K562 (cell line): ENCODE results near the gene CACNB2. TPM values are rescaled to one million over a fixed set of nuclear protein-coding genes. Genes with fewer than 3 reads are reported as not detected.

Experiments
- ATAC-seq: fragments of 200-7000 bp; cut with Tn5 transposase; 3 replicates; pipeline ENCODE4 v1.9.1; 2020; ENCODE audit warnings: moderate library complexity
- BruUV-seq: library from RNA; stranded (reverse); fragments of 400-500 nt; replicated peaks from 2 replicates; lab custom pipeline; 2021; lab: Mats Ljungman, UMichigan
- CTCF ChIA-PET: fragments of 300-600 bp; formaldehyde crosslinking; extraction: SDS; loops from one replicate; lab custom pipeline; 2021; ENCODE audit warnings: low intra/inter-chr PET ratio; lab: Yijun Ruan, JAX
- POLR2A ChIA-PET: fragments of 300-600, 350-650 bp; sonication (Branson Sonifier 250); formaldehyde crosslinking; extraction: SDS; loops from one replicate; lab custom pipeline; 2021; ENCODE audit warnings: antibody characterized with exemption, inconsistent platforms; lab: Yijun Ruan, JAX
- DNase-seq, 4 experiments: peaks; one replicate each; pipeline versions ENCODE4 v3.0.0 to v3.0.0-alpha.2; 2011 to 2018; ENCODE audit warnings: low spot score in 3 of 4, mixed read lengths in 3 of 4; ENCODE audit errors: extremely low read depth in 1 of 4
- FAIRE-seq: peaks from 2 replicates; lab custom pipeline; 2011; peaks lifted over from hg19 to GRCh38; lab: Jason Lieb, UNC
- H2AFZ ChIP-seq: 2 replicates; pipeline ENCODE4 v1.6.0; 2011; ENCODE audit warnings: low read depth, low read length, control low read depth, inconsistent platforms
- H3K27ac ChIP-seq: fragments of 200-600 bp; 3 replicates; pipeline ENCODE4 v1.8.0; 2011; ENCODE audit warnings: low read depth, mild to moderate bottlenecking, control low read depth, inconsistent platforms, low read length, moderate library complexity, mixed read lengths; ENCODE audit errors: extremely low read depth
- H3K27me3 ChIP-seq, 2 experiments: fragments of 300-600 bp in 1 of 2; 2 replicates in 1 of 2; 3 replicates in 1 of 2; pipeline versions ENCODE4 v1.6.0 to v1.8.0; 2011; ENCODE audit warnings: inconsistent platforms in 2 of 2, low read length in 2 of 2, mild to moderate bottlenecking in 1 of 2, mixed read lengths in 1 of 2, moderate library complexity in 1 of 2; ENCODE audit not compliant: control insufficient read depth in 2 of 2, insufficient read depth in 2 of 2
- H3K36me3 ChIP-seq: fragments of 300-600 bp; 3 replicates; pipeline ENCODE4 v1.8.0; 2011; ENCODE audit warnings: mild to moderate bottlenecking, low read length, inconsistent platforms; ENCODE audit not compliant: control insufficient read depth, insufficient read depth
- H3K4me1 ChIP-seq, 2 experiments: fragments of 200-600 bp in 1 of 2; replicated peaks in 1 of 2; 2 replicates in 1 of 2; 3 replicates in 1 of 2; pipeline versions ENCODE4 v1.5.1 to v1.8.0; 2011; ENCODE audit warnings: inconsistent platforms in 2 of 2, low read length in 2 of 2, mild to moderate bottlenecking in 1 of 2, mixed read lengths in 1 of 2, moderate library complexity in 1 of 2; ENCODE audit not compliant: control insufficient read depth in 2 of 2, insufficient read depth in 2 of 2
- H3K4me2 ChIP-seq: 2 replicates; pipeline ENCODE4 v1.6.1; 2011; ENCODE audit warnings: low read length, control low read depth, inconsistent platforms, mixed read lengths; ENCODE audit not compliant: insufficient read depth
- H3K4me3 ChIP-seq: fragments of 200-600 bp; sonication (generic), shearing (Covaris generic); 2 replicates; pipeline ENCODE4 v1.5.1; 2016; ENCODE audit warnings: control low read depth, inconsistent platforms
- H3K79me2 ChIP-seq: fragments of 200-600 bp; 3 replicates; pipeline ENCODE4 v1.8.0; 2011; ENCODE audit warnings: low read length, inconsistent platforms; ENCODE audit not compliant: control insufficient read depth, insufficient read depth
- H3K9ac ChIP-seq, 2 experiments: 2 replicates each; pipeline versions ENCODE4 v1.6.0 to v1.6.1; 2011; ENCODE audit warnings: low read depth in 2 of 2, low read length in 2 of 2, control low read depth in 1 of 2, inconsistent platforms in 1 of 2, mild to moderate bottlenecking in 1 of 2, mixed read lengths in 1 of 2; ENCODE audit not compliant: insufficient read depth in 1 of 2
- H3K9me1 ChIP-seq: one replicate; pipeline ENCODE4 v1.6.0; 2011; ENCODE audit warnings: inconsistent platforms, mild to moderate bottlenecking, low read length, moderate library complexity; ENCODE audit not compliant: control insufficient read depth, insufficient read depth
- H3K9me3 ChIP-seq: replicated peaks from 2 replicates; pipeline ENCODE4 v1.5.1; 2011; ENCODE audit warnings: low read depth, low read length, inconsistent platforms; ENCODE audit not compliant: control insufficient read depth, insufficient read depth
- H4K20me1 ChIP-seq: replicated peaks from 2 replicates; pipeline ENCODE4 v1.6.1; 2011; ENCODE audit warnings: low read length, inconsistent platforms, mixed read lengths; ENCODE audit not compliant: control insufficient read depth, insufficient read depth
- BACH1 ChIP-seq: fragments of 200-800 bp; sonication (Bioruptor generic); IDR thresholded peaks from 2 replicates; pipeline ENCODE4 v1.6.1; 2016; ENCODE audit warnings: missing genetic modification characterization, missing compliant biosample characterization
- CBX1 ChIP-seq: sonication (generic); IDR thresholded peaks from 2 replicates; pipeline ENCODE4 v1.6.1; 2016; ENCODE audit warnings: antibody characterized with exemption, low read depth, mild to moderate bottlenecking
- NEUROD1 ChIP-seq: fragments of 150-350 bp; IDR thresholded peaks from 2 replicates; pipeline ENCODE4 v1.6.1; 2014; ENCODE audit warnings: borderline replicate concordance, low read length, low read depth; ENCODE audit not compliant: partially characterized antibody
- NUFIP1 ChIP-seq: fragments of 450-650 bp; IDR thresholded peaks from 2 replicates; pipeline ENCODE4 v1.6.1; 2018; ENCODE audit not compliant: partially characterized antibody
- OTX1 ChIP-seq: fragments of 450-650 bp; formaldehyde crosslinking; IDR thresholded peaks from 2 replicates; pipeline ENCODE4 v1.4.0; 2022; ENCODE audit warnings: mild to moderate bottlenecking
- RBM25 ChIP-seq: fragments of 200-400 bp; formaldehyde crosslinking; IDR thresholded peaks from 2 replicates; pipeline ENCODE4 v1.6.1; 2018; ENCODE audit warnings: low read length, low read depth, moderate library complexity; ENCODE audit not compliant: severe bottlenecking
- SMC3 ChIP-seq: conservative IDR thresholded peaks from 2 replicates; pipeline ENCODE4 v1.6.1; 2011; ENCODE audit warnings: low read depth, low read length, improper control_type of control experiment; ENCODE audit not compliant: insufficient read depth
- XRCC5 ChIP-seq: fragments of 200-400 bp; formaldehyde crosslinking; IDR thresholded peaks from 2 replicates; pipeline ENCODE4 v1.6.1; 2017; ENCODE audit warnings: low read depth, mild to moderate bottlenecking, low read length
- ZC3H4 ChIP-seq: sonication (generic); formaldehyde crosslinking; IDR thresholded peaks from 2 replicates; pipeline ENCODE4 v1.9.0; 2021; ENCODE audit warnings: missing genetic modification reagents, borderline replicate concordance
- ZFPM2 ChIP-seq: fragments of 250-450 bp; sonication (Bioruptor Pico); IDR thresholded peaks from 2 replicates; pipeline ENCODE4 v1.5.1; 2022; ENCODE audit warnings: mild to moderate bottlenecking
- WGBS: fragments of 100-300 bp; shearing (Covaris generic); methylation state at CpG from one replicate; pipeline ENCODE4 v1.1.6; 2016; ENCODE audit warnings: low coverage, mixed read lengths; ENCODE audit not compliant: insufficient coverage; ENCODE audit errors: missing lambda C conversion rate; 5-methylcytosine and 5-hydroxymethylcytosine counted together
- in situ Hi-C: fragments of 300-500 bp; cut with MboI; formaldehyde crosslinking; loops from 4 replicates; pipeline ENCODE4 v1.15.0; 2018; ENCODE audit warnings: inconsistent platforms, mixed read lengths
- intact Hi-C: fragments of 100-400 bp; cut with micrococcal nuclease; formaldehyde crosslinking; loops from 2 replicates; pipeline ENCODE4 v1.14.2; 2022
- polyA plus RNA-seq, 8 experiments: library from polyadenylated mRNA; depleted of rRNA in 4 of 8; stranded (reverse) in 5 of 8; unstranded in 3 of 8; fragments of >200 nt; fragmentation: Nextera tagmentation in 2 of 8; fragmentation: Illumina TruSeq in 1 of 8; extraction: Ambion mirVana in 2 of 8; extraction: Trizol in 1 of 8; gene quantifications; 2 replicates each; pipeline versions ENCODE4 v1.2.1 to v1.2.3, GENCODE V29; 2011 to 2014; ENCODE audit warnings: inconsistent platforms in 1 of 8, missing spikeins in 1 of 8
- total RNA-seq, 7 experiments: library from RNA; depleted of rRNA in 6 of 7; stranded (reverse); fragments of >200 nt in 6 of 7; fragmentation: Illumina TruSeq in 2 of 7; extraction: Trizol in 2 of 7; gene quantifications; 2 replicates each; pipeline versions ENCODE4 v1.2.1 to v1.2.3, GENCODE V29; 2011 to 2021; ENCODE audit warnings: low replicate concordance in 1 of 7
- TF ChIP-seq, protein P1 (sequence below): sonication (generic); formaldehyde crosslinking; IDR thresholded peaks from 2 replicates; pipeline ENCODE4 v1.9.0; 2022; ENCODE audit warnings: mild to moderate bottlenecking, missing genetic modification reagents
- TF ChIP-seq, protein P2 (sequence below), 2 experiments: IDR thresholded peaks; 2 replicates each; pipeline ENCODE4 v1.6.1; 2011; ENCODE audit warnings: borderline replicate concordance in 1 of 2, control low read depth in 1 of 2, low read depth in 1 of 2, low read length in 1 of 2, mild to moderate bottlenecking in 1 of 2, mixed read lengths in 1 of 2, moderate library complexity in 1 of 2; ENCODE audit not compliant: insufficient read depth in 1 of 2, insufficient read length in 1 of 2, poor library complexity in 1 of 2, severe bottlenecking in 1 of 2; ENCODE audit errors: extremely low read depth in 1 of 2

CACNB2 gene
- total and polyA plus RNA-seq, 9 of the 15 experiments (the other 6 are each of a cell fraction or from before 2014, with no cell fraction given) = 1.8 to 2.2 TPM; not detected in 7

DNA sequence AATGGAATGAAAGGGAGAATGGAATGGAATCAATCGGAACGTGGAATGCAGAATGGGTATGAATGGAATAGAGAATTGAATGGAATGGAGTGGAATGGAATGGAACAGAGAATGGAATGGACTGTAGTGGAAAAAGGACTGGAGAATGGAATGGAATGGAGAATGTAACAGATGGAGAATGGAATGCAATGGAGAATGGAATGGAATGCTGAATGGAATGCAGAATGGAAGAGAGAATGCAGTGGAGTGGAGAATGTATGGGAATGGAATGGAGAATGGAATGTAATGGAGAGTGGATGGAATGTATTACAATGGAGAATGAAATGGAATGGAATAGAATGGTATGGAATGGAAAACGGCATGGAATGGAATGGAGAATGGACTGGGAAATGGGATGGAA lies 414.3 kb downstream of the CACNB2 start:
- H3K4me2 ChIP-seq = no peak overlapping the region
- H3K36me3 ChIP-seq = peaks cover 45% of the 10 kb centered on the region
- BruUV-seq = no TSS peak
- 89% methylated on average over 3 of the region's 3 CpGs for WGBS
- ATAC-seq (no peak), DNase-seq (no peak), FAIRE-seq (no peak)
- in situ Hi-C loops = no loop called here
- POLR2A ChIA-PET = no interaction called here
- H3K9me3 ChIP-seq = peaks cover 3% of the 10 kb centered on the region; the same call in 1 of the 2 replicates
- no peaks in the 10 kb centered on the region for H4K20me1 ChIP-seq
- TF ChIP-seq SMC3 = no peak
- no peak for TF ChIP-seq NEUROD1
- TF ChIP-seq, protein P1, sequence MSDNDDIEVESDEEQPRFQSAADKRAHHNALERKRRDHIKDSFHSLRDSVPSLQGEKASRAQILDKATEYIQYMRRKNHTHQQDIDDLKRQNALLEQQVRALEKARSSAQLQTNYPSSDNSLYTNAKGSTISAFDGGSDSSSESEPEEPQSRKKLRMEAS (CRISPR knock-in tag) = no peak
- no peak for TF ChIP-seq XRCC5
- no peak for TF ChIP-seq ZC3H4 (CRISPR knock-in tag)
- TF ChIP-seq BACH1 = no peak
- no peak for TF ChIP-seq RBM25
- no peak for TF ChIP-seq NUFIP1
- TF ChIP-seq ZFPM2 (CRISPR knock-in tag) = no peak
- no peak for TF ChIP-seq CBX1
- TF ChIP-seq, protein P2, sequence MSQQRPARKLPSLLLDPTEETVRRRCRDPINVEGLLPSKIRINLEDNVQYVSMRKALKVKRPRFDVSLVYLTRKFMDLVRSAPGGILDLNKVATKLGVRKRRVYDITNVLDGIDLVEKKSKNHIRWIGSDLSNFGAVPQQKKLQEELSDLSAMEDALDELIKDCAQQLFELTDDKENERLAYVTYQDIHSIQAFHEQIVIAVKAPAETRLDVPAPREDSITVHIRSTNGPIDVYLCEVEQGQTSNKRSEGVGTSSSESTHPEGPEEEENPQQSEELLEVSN (IDR thresholded peaks at IDR 0.05; ENCODE audit: borderline replicate concordance in 1 of 2, extremely low read depth in 1 of 2, insufficient read depth in 1 of 2, insufficient read length in 1 of 2, low read depth in 1 of 2, low read length in 1 of 2, poor library complexity in 1 of 2, severe bottlenecking in 1 of 2) = no peak
- no peak for TF ChIP-seq OTX1 (CRISPR knock-in tag)
- H3K4me1 ChIP-seq = no peaks in the 10 kb centered on the region
- intact Hi-C loops = no loop called here
- no peaks in the 10 kb centered on the region for H3K79me2 ChIP-seq
- H3K27ac ChIP-seq = no peak overlapping the region
- no peak overlapping the region for H2AFZ ChIP-seq
- CTCF ChIA-PET = no interaction called here
- no peaks in the 10 kb centered on the region for H3K9me1 ChIP-seq
- no peak overlapping the region for H3K9ac ChIP-seq
- no peaks in the 10 kb centered on the region for H3K27me3 ChIP-seq
- H3K4me3 ChIP-seq = no peak overlapping the region
